ENCODE measurements around the gene TAS1R1.

Gene TAS1R1

DNA sequence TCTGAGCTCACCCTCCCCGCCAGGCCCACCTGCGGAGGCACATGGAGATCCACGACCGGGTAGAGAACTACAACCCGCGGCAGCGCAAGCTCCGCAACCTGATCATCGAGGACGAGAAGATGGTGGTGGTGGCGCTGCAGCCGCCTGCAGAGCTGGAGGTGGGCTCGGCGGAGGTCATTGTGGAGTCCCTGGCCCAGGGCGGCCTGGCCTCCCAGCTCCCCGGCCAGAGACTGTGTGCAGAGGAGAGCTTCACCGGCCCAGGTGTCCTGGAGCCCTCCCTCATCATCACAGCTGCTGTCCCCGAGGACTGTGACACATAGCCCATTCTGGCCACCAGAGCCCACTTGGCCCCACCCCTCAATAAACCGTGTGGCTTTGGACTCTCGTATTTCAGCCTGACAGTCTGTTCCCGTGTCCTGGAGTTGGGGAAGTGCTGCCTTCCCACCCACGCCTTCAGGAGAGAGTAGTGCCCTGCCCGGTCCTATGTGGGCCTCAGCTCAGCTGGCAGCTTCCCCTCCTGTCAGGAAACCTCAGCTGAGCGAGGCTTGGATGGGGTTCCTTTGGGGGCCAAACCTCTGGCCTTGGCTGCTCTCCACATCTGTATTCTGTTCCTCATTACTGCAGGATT, 33.9 kb downstream of the TAS1R1 start:
- TF ChIP-seq FOXP2 (optimal IDR thresholded peaks at IDR 0.05; ENCODE audit: borderline replicate concordance, extremely low read depth, extremely low read length, insufficient read depth) (no peak), SIN3A (IDR thresholded peaks at IDR 0.05; ENCODE audit: borderline replicate concordance, insufficient read depth, low read length) (no peak), TAF1 (IDR thresholded peaks at IDR 0.05; ENCODE audit: borderline replicate concordance, insufficient read depth, low read length) (no peak), POLR2AphosphoS5 (IDR thresholded peaks at IDR 0.05; ENCODE audit: low read depth, low read length) (no peak)
- TF ChIP-seq, protein P1, sequence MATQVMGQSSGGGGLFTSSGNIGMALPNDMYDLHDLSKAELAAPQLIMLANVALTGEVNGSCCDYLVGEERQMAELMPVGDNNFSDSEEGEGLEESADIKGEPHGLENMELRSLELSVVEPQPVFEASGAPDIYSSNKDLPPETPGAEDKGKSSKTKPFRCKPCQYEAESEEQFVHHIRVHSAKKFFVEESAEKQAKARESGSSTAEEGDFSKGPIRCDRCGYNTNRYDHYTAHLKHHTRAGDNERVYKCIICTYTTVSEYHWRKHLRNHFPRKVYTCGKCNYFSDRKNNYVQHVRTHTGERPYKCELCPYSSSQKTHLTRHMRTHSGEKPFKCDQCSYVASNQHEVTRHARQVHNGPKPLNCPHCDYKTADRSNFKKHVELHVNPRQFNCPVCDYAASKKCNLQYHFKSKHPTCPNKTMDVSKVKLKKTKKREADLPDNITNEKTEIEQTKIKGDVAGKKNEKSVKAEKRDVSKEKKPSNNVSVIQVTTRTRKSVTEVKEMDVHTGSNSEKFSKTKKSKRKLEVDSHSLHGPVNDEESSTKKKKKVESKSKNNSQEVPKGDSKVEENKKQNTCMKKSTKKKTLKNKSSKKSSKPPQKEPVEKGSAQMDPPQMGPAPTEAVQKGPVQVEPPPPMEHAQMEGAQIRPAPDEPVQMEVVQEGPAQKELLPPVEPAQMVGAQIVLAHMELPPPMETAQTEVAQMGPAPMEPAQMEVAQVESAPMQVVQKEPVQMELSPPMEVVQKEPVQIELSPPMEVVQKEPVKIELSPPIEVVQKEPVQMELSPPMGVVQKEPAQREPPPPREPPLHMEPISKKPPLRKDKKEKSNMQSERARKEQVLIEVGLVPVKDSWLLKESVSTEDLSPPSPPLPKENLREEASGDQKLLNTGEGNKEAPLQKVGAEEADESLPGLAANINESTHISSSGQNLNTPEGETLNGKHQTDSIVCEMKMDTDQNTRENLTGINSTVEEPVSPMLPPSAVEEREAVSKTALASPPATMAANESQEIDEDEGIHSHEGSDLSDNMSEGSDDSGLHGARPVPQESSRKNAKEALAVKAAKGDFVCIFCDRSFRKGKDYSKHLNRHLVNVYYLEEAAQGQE (IDR thresholded peaks at IDR 0.05; ENCODE audit: insufficient read depth in 1 of 2, low read depth in 2 of 2, low read length in 2 of 2), result no peak

DNA sequence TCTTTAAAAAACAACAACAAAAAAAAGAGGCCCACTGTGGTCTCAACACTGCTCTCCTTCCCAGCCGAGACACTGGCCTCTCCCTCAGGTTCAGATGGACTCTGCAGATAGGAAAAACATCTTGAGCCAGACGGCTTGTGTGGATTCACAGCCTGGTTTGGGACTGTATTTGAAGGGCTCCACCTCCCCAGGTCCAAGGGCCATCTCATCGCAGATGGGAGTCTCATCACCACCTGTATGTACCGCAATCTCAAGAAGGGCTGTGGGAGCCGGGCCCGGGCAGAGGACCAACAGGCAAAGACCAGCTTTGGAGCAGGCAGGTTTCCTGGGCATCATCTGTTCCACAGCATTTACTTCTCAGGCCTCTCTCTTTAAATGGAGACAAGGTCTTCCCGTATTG, 34.9 kb downstream of the TAS1R1 start:
- TF ChIP-seq POLR2AphosphoS5 (IDR thresholded peaks at IDR 0.05; ENCODE audit: low read depth, low read length), result no peak
- TF ChIP-seq, protein P1 (IDR thresholded peaks at IDR 0.05; ENCODE audit: insufficient read depth in 1 of 2, low read depth in 2 of 2, low read length in 2 of 2), result no peak
- no peak for TF ChIP-seq FOXP2 (optimal IDR thresholded peaks at IDR 0.05; ENCODE audit: borderline replicate concordance, extremely low read depth, extremely low read length, insufficient read depth)
- TF ChIP-seq SIN3A (IDR thresholded peaks at IDR 0.05; ENCODE audit: borderline replicate concordance, insufficient read depth, low read length), result no peak
- no peak for TF ChIP-seq TAF1 (IDR thresholded peaks at IDR 0.05; ENCODE audit: borderline replicate concordance, insufficient read depth, low read length)

DNA sequence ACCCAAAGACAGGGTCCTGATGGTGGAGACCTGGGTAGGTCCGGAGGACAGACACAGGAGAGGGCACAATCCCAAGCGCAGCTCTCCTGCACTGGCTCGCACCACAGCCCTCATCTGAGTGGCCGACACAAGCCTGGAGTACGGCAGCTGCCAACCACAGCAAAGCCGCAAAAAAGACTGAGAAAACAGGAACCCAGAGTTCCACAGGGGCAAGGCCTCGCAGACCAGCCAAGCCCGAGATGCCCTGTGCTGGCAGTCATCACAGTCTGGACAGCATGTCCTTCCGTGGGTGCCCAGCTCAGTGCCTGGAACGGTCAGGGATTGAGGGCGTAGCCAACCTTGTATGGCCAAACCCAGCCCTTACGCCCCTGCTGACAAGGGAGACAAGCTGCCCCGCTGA, 36.1 kb downstream of the TAS1R1 start:
- no peak for TF ChIP-seq SIN3A (IDR thresholded peaks at IDR 0.05; ENCODE audit: borderline replicate concordance, insufficient read depth, low read length)
- no peak for TF ChIP-seq FOXP2 (optimal IDR thresholded peaks at IDR 0.05; ENCODE audit: borderline replicate concordance, extremely low read depth, extremely low read length, insufficient read depth)
- no peak for TF ChIP-seq TAF1 (IDR thresholded peaks at IDR 0.05; ENCODE audit: borderline replicate concordance, insufficient read depth, low read length)
- TF ChIP-seq, protein P1 (IDR thresholded peaks at IDR 0.05; ENCODE audit: insufficient read depth in 1 of 2, low read depth in 2 of 2, low read length in 2 of 2), result no peak

DNA sequence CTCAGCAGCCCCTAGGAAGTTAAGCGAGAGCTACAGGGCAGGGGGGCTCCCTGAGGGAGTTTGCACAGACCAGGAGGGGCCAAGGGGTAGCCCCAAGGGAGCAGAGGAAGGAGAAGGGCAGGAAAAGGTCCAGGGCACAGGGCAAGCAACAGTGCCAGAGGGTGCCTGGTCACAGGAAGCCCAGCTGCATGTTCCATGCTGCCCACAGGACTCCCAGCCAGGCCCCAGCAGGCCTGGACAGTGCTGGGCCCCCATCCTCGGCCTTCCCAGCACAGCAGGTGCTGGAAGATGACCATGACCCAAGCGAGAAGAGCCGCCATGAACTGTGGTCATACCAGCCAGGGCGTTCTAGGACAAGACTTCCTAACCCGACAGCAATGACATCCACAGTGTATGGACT, 36.5 kb downstream of the TAS1R1 start:
- TF ChIP-seq SIN3A (IDR thresholded peaks at IDR 0.05; ENCODE audit: borderline replicate concordance, insufficient read depth, low read length) (no peak), FOXP2 (optimal IDR thresholded peaks at IDR 0.05; ENCODE audit: borderline replicate concordance, extremely low read depth, extremely low read length, insufficient read depth) (no peak), POLR2AphosphoS5 (IDR thresholded peaks at IDR 0.05; ENCODE audit: low read depth, low read length) (no peak), TAF1 (IDR thresholded peaks at IDR 0.05; ENCODE audit: borderline replicate concordance, insufficient read depth, low read length) (no peak)
- TF ChIP-seq, protein P1 (IDR thresholded peaks at IDR 0.05; ENCODE audit: insufficient read depth in 1 of 2, low read depth in 2 of 2, low read length in 2 of 2), result no peak

All from PFSK-1 (cell line).